ENCODE measurements around the gene PRICKLE1. TPM values are rescaled to one million over a fixed set of nuclear protein-coding genes. Genes with fewer than 3 reads are reported as not detected.

PRICKLE1 gene
- total and polyA plus RNA-seq, 10 of the 15 experiments (the other 5 are each of a cell fraction or from before 2014, with no cell fraction given): 0.47 to 2.8 (median 0.86) TPM

DNA sequence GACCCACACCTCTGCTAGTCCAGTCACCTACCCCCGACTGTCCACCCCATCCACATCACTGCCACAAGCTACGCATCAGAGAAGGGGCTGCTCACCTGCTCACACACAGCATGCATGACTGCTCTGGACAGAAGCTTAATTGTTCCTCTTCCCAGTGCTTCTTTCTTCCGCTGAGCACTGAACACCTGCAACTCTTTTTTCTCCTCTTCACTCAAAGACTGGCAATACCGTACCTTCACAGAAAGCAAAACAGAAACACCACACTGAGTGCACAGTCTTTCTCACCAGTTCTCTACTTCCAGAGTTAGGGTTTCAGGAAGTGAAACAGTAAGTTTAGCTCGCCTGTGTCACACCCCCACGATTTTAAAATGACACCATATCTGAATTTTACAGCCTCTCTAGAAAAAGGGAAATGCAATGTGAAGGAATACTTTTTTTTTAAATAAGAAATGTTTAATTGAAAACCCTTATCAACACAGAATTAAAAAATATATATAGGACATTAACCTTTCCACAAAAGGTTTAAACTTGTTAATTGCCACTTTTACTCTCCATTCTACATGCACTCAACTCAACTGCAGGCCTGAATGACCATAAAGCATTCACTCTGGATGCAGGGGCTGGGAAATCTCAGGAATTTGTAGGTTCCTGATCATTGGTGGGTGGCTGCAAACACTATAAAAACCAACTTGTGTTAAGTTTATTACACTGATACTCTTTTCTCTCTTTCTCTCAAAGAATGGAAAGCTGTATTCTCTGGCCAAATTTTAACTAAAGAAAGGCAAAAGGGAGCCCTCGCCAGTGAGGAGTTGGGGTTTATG, 120.0 kb downstream of the PRICKLE1 start (continued):
- TF ChIP-seq RUNX3 (IDR thresholded peaks at IDR 0.05; ENCODE audit: low read length) (peak; percentile 71), BACH1 (IDR thresholded peaks at IDR 0.05; ENCODE audit: borderline replicate concordance) (0 out of 2 replicates have a peak, but pooled peaks have one; percentile 35), SPI1 (IDR thresholded peaks at IDR 0.05; ENCODE audit: borderline replicate concordance, insufficient read depth, low read depth, low read length) (peak; percentile 96), CHD4 (IDR thresholded peaks at IDR 0.05) (no peak), MTA3 (IDR thresholded peaks at IDR 0.05; ENCODE audit: borderline replicate concordance, low read length) (no peak), TCF3 (IDR thresholded peaks at IDR 0.05; ENCODE audit: borderline replicate concordance, insufficient read depth, low read depth, low read length) (peak; percentile 78; the same call in 1 of the 2 replicates), E4F1 (IDR thresholded peaks at IDR 0.05; ENCODE audit: borderline replicate concordance, partially characterized antibody) (no peak), TCF7 (IDR thresholded peaks at IDR 0.05; ENCODE audit: borderline replicate concordance) (no peak), KLF5 (IDR thresholded peaks at IDR 0.05; ENCODE audit: partially characterized antibody) (no peak), HDGF (IDR thresholded peaks at IDR 0.05) (peak; percentile 82; the same call in 1 of the 2 replicates), MAX (IDR thresholded peaks at IDR 0.05; ENCODE audit: low read depth, low read length) (0 out of 2 replicates have a peak, but pooled peaks have one; percentile 16), ETV6 (conservative IDR thresholded peaks at IDR 0.05 in 1 of 2, IDR thresholded peaks at IDR 0.05 in 1 of 2; ENCODE audit: borderline replicate concordance in 1 of 2, low read depth in 1 of 2) (peak in 1 of 2 experiments; percentile 74; a peak in 2 of 4 replicates), PML (IDR thresholded peaks at IDR 0.05; ENCODE audit: low read length) (0 out of 2 replicates have a peak, but pooled peaks have one; percentile 39), EP300 (IDR thresholded peaks at IDR 0.05; ENCODE audit: borderline replicate concordance in 1 of 2, control insufficient read depth in 1 of 2, low read depth in 2 of 2, low read length in 2 of 2) (peak; percentile 57 to 87; a peak in 3 of 4 replicates), CBFB (IDR thresholded peaks at IDR 0.05; ENCODE audit: low read depth) (peak; percentile 42; the same call in 1 of the 2 replicates), E2F8 (IDR thresholded peaks at IDR 0.05; ENCODE audit: low read depth, partially characterized antibody) (peak; percentile 48), CREM (IDR thresholded peaks at IDR 0.05; ENCODE audit: low read depth) (peak; percentile 65; the same call in 1 of the 2 replicates)
- TF ChIP-seq, protein P1, sequence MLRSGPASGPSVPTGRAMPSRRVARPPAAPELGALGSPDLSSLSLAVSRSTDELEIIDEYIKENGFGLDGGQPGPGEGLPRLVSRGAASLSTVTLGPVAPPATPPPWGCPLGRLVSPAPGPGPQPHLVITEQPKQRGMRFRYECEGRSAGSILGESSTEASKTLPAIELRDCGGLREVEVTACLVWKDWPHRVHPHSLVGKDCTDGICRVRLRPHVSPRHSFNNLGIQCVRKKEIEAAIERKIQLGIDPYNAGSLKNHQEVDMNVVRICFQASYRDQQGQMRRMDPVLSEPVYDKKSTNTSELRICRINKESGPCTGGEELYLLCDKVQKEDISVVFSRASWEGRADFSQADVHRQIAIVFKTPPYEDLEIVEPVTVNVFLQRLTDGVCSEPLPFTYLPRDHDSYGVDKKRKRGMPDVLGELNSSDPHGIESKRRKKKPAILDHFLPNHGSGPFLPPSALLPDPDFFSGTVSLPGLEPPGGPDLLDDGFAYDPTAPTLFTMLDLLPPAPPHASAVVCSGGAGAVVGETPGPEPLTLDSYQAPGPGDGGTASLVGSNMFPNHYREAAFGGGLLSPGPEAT (IDR thresholded peaks at IDR 0.05; ENCODE audit: low read depth): peak; percentile 87
- TF ChIP-seq, protein P2, sequence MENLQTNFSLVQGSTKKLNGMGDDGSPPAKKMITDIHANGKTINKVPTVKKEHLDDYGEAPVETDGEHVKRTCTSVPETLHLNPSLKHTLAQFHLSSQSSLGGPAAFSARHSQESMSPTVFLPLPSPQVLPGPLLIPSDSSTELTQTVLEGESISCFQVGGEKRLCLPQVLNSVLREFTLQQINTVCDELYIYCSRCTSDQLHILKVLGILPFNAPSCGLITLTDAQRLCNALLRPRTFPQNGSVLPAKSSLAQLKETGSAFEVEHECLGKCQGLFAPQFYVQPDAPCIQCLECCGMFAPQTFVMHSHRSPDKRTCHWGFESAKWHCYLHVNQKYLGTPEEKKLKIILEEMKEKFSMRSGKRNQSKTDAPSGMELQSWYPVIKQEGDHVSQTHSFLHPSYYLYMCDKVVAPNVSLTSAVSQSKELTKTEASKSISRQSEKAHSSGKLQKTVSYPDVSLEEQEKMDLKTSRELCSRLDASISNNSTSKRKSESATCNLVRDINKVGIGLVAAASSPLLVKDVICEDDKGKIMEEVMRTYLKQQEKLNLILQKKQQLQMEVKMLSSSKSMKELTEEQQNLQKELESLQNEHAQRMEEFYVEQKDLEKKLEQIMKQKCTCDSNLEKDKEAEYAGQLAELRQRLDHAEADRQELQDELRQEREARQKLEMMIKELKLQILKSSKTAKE (IDR thresholded peaks at IDR 0.05; ENCODE audit: low read depth, poor library complexity, severe bottlenecking): peak; percentile 50

Data from GM12878 (cell line).